Measurements from ENCODE around the gene YPEL2.

YPEL2 gene

DNA sequence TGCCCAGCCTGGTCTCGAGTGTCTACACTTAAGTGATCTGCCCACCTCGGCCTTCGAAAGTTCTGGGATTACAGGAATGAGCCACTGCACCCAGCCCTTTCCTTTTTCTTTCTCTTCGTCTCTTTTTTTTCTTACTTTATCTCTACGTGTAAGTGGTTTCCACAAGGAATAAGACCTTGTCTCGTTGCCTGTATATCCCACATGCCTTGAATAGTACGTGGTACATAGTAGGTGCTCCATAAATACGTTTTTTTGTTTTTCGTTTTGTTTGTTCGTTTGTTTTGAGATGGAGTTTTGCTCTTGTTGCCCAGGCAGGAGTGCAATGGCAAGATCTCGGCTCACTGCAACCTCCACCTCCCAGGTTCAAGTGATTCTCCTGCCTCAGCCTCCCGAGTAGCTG, 86.0 kb downstream of the YPEL2 start:
- no peak overlapping the region for H3K9ac ChIP-seq (ENCODE audit: low read depth, low read length)
- no peak overlapping the region for H3K27ac ChIP-seq (ENCODE audit: low read length)
- no peak overlapping the region for H3K4me3 ChIP-seq (ENCODE audit: low read length)
- H3K36me3 ChIP-seq (ENCODE audit: insufficient read depth, low read depth, low read length): no peaks in the 10 kb centered on the region
- H3K4me1 ChIP-seq (ENCODE audit: insufficient read depth, low read length): no peaks in the 10 kb centered on the region
- H3K27me3 ChIP-seq (ENCODE audit: insufficient read depth, low read length): no peaks in the 10 kb centered on the region
- H3K9me3 ChIP-seq (ENCODE audit: insufficient read depth, low read depth, low read length): no peaks in the 10 kb centered on the region

DNA sequence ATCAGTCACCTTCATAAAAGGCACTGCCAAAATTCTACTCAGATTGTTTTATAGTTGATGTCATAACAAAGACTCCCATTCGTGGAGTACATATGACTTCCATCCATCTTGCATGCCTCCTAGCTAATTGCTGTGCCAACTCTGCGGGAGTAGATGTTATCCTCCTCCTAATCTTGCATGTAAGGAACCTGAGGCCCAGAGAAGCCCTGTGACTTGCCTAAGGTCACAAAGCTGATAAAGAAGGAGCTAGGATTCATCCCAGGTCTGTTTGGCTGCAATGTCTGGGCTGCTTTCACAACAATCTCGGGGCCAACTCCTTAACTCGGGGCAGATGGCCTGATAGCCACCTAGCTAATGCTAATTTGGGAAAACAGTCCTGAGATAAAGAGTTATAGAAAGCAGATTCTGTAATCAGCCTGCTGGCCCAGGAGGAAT, 87.3 kb downstream of the YPEL2 start:
- H3K36me3 ChIP-seq (ENCODE audit: insufficient read depth, low read depth, low read length): no peaks in the 10 kb centered on the region
- H3K4me1 ChIP-seq (ENCODE audit: insufficient read depth, low read length): no peaks in the 10 kb centered on the region
- H3K9me3 ChIP-seq (ENCODE audit: insufficient read depth, low read depth, low read length): no peaks in the 10 kb centered on the region
- no peak overlapping the region for H3K27ac ChIP-seq (ENCODE audit: low read length)
- no peak overlapping the region for H3K9ac ChIP-seq (ENCODE audit: low read depth, low read length)
- H3K27me3 ChIP-seq (ENCODE audit: insufficient read depth, low read length): no peaks in the 10 kb centered on the region
- no peak overlapping the region for H3K4me3 ChIP-seq (ENCODE audit: low read length)

DNA sequence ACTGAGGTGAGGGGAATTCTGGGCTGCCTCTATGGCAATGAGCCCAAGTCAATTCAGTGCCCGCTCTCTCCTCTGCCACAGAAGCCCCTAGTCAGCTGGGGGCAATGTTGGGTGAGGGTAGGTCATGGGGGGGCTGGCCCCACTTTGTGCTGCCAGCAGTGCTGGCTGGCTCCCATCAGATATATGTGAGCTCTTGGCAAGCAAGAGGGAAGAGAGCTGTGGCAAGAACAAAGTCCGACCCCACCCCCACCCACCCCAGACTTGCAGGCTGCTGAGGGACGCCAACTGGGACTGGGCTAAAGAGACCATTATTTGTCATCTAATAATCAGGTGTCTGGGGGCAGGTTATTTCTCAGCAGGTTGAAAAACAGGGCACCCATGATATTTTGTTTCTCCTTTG, 89.4 kb downstream of the YPEL2 start:
- no peak overlapping the region for H3K27ac ChIP-seq (ENCODE audit: low read length)
- H3K36me3 ChIP-seq (ENCODE audit: insufficient read depth, low read depth, low read length): no peaks in the 10 kb centered on the region
- H3K9me3 ChIP-seq (ENCODE audit: insufficient read depth, low read depth, low read length): no peaks in the 10 kb centered on the region
- peaks cover 3% of the 10 kb centered on the region; the same call in 1 of the 2 replicates for H3K4me1 ChIP-seq (ENCODE audit: insufficient read depth, low read length)
- H3K9ac ChIP-seq (ENCODE audit: low read depth, low read length): no peak overlapping the region
- H3K27me3 ChIP-seq (ENCODE audit: insufficient read depth, low read length): no peaks in the 10 kb centered on the region
- H3K4me3 ChIP-seq (ENCODE audit: low read length): no peak overlapping the region

DNA sequence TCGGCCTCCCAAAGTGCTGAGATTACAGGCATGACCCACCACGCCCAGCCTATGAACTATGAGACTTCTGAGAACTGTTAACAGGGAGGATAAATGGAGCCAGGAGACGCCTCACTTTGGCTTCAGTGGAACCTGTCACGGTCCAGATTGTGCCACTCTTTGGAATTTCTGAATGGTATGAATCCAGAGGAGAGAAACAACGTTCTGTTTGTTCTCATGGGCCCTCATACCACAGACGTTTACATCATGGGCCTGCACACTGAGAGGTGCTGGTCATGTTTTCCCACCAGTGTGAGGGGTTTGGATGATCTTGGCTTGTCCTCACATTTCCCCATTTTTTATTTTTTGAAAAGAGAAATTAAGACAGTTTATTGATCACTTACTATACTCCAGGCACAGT, 90.3 kb downstream of the YPEL2 start:
- H3K27me3 ChIP-seq (ENCODE audit: insufficient read depth, low read length): no peaks in the 10 kb centered on the region
- H3K36me3 ChIP-seq (ENCODE audit: insufficient read depth, low read depth, low read length): no peaks in the 10 kb centered on the region
- no peak overlapping the region for H3K9ac ChIP-seq (ENCODE audit: low read depth, low read length)

DNA sequence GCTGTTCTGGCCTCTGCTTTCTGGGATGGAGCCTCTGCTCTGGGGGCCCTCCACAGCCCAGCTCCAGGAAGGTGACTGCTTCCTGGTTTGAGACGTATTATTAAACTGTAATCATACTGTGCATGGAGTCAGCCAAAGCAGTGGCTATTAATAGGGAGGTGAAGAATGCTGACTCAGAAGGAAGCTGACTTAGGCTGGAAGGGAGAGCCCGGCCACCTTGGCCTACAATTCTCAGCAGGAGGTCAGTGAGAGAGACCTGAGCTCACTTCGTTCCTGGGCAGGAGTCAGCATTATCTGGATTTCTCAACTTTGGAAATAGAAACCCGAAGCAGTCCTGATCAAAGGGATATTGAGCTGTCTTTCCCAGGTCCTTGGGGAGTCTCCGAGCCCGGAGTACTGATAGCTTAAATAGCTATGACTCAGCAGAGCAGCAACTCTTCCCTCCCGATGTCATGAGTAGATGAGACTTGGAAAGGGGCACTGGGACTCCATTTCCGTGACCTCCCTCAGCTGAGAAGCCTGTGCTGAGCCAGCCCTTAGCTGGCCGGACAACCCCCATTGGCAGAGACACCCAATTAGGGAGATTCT, 91.8 kb downstream of the YPEL2 start:
- Histone ChIP-seq H3K27me3 (ENCODE audit: insufficient read depth, low read length) (no peaks in the 10 kb centered on the region), H3K4me1 (ENCODE audit: insufficient read depth, low read length) (peaks cover 9% of the 10 kb centered on the region; the same call in 1 of the 2 replicates), H3K9me3 (ENCODE audit: insufficient read depth, low read depth, low read length) (no peaks in the 10 kb centered on the region), H3K27ac (ENCODE audit: low read length) (no peak overlapping the region), H3K36me3 (ENCODE audit: insufficient read depth, low read depth, low read length) (no peaks in the 10 kb centered on the region), H3K9ac (ENCODE audit: low read depth, low read length) (no peak overlapping the region), H3K4me3 (ENCODE audit: low read length) (no peak overlapping the region)

More for the DNA sequence above, 90.3 kb downstream of the YPEL2 start:
- no peak overlapping the region for H3K27ac ChIP-seq (ENCODE audit: low read length)
- peaks cover 6% of the 10 kb centered on the region; the same call in 1 of the 2 replicates for H3K4me1 ChIP-seq (ENCODE audit: insufficient read depth, low read length)
- no peak overlapping the region for H3K4me3 ChIP-seq (ENCODE audit: low read length)
- no peaks in the 10 kb centered on the region for H3K9me3 ChIP-seq (ENCODE audit: insufficient read depth, low read depth, low read length)

DNA sequence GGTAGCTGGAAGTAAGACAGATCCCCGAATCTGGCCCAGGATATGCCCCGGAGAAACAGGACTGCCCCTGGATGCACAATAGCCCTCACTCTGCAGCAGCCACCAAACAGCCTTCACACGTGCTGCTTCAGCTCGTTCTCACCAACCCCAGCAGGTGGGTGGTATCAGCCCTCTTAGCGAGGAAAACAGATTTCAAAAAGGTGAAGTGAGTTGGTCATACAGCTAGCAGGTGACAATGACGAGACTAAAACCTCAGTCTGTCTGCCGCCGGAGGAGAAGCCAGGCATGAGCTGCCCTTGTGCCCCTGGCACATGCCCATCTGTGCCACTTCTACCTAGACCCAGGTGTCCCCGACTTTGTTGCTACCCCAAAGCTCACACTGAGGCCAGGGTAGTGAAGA, 92.4 kb downstream of the YPEL2 start:
- Histone ChIP-seq H3K27me3 (ENCODE audit: insufficient read depth, low read length) (no peaks in the 10 kb centered on the region), H3K4me1 (ENCODE audit: insufficient read depth, low read length) (peaks cover 9% of the 10 kb centered on the region; the same call in 1 of the 2 replicates), H3K27ac (ENCODE audit: low read length) (no peak overlapping the region), H3K9me3 (ENCODE audit: insufficient read depth, low read depth, low read length) (no peaks in the 10 kb centered on the region), H3K4me3 (ENCODE audit: low read length) (no peak overlapping the region), H3K36me3 (ENCODE audit: insufficient read depth, low read depth, low read length) (no peaks in the 10 kb centered on the region), H3K9ac (ENCODE audit: low read depth, low read length) (no peak overlapping the region)

DNA sequence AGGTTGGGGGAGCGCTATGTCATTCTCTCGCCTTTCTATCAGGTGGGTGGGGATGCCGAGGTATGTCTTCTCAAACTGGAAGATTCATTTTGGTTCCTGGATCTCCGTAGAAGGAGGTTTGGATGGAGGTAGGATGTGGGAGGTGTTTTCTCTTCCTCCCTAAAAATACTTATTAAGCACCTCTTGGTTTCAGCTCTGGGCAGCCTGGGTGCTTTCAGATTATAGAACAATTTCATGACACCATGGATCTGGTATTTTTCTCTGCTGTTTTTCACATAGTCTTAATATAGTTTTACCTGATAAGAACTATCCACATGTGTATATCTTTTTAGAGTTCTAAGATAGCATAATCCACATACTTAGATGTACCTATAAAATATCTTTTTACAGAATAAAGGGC, 92.9 kb downstream of the YPEL2 start:
- Histone ChIP-seq H3K9ac (ENCODE audit: low read depth, low read length) (no peak overlapping the region), H3K9me3 (ENCODE audit: insufficient read depth, low read depth, low read length) (no peaks in the 10 kb centered on the region), H3K27ac (ENCODE audit: low read length) (no peak overlapping the region), H3K4me1 (ENCODE audit: insufficient read depth, low read length) (peaks cover 9% of the 10 kb centered on the region; the same call in 1 of the 2 replicates), H3K36me3 (ENCODE audit: insufficient read depth, low read depth, low read length) (no peaks in the 10 kb centered on the region), H3K4me3 (ENCODE audit: low read length) (no peak overlapping the region), H3K27me3 (ENCODE audit: insufficient read depth, low read length) (no peaks in the 10 kb centered on the region)

DNA sequence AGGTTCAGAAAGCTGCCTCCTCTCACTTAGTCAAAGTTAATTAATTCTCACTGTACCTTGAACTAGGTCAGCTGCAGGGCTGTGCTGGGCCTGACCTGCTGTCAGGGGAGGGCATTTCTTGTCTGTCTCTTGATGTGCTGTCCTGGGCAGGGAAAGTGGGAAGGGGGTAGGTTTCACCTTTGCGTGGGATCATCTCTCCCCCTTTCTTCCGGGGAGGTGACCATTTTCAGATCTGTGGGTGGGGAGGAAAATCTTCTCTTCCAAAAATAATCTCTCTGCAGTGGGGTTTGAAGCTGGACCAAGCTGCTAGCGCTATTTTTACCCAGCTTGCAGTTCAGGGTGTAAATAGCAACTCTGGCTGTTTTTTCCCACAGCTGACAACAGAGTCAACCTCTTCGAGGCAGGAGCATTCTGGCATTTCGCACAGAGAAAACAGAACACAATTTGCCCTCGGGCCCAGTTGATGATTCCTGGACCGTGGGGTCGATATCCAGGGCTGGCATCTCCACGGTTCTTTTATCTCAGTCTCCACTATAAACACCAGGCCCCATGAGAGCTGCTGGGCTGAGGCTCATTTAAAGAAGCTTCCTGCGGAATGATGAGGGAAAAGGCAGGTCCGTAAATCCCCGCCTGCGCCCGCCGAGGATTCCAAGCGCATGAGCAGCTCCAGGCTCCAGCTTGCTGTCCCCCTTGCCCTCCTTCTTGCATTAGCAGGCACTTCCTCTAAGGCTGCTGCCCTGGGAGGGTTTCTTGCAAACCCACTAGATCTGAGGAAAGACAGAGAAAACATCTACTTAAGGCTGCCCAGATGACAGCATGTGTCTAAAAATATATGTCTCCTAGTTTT, 93.9 kb downstream of the YPEL2 start:
- no peak overlapping the region for H3K27ac ChIP-seq (ENCODE audit: low read length)
- H3K36me3 ChIP-seq (ENCODE audit: insufficient read depth, low read depth, low read length): no peaks in the 10 kb centered on the region
- H3K27me3 ChIP-seq (ENCODE audit: insufficient read depth, low read length): no peaks in the 10 kb centered on the region
- no peaks in the 10 kb centered on the region for H3K9me3 ChIP-seq (ENCODE audit: insufficient read depth, low read depth, low read length)
- H3K4me1 ChIP-seq (ENCODE audit: insufficient read depth, low read length): peaks cover 9% of the 10 kb centered on the region; the same call in 1 of the 2 replicates
- H3K9ac ChIP-seq (ENCODE audit: low read depth, low read length): no peak overlapping the region
- H3K4me3 ChIP-seq (ENCODE audit: low read length): no peak overlapping the region

DNA sequence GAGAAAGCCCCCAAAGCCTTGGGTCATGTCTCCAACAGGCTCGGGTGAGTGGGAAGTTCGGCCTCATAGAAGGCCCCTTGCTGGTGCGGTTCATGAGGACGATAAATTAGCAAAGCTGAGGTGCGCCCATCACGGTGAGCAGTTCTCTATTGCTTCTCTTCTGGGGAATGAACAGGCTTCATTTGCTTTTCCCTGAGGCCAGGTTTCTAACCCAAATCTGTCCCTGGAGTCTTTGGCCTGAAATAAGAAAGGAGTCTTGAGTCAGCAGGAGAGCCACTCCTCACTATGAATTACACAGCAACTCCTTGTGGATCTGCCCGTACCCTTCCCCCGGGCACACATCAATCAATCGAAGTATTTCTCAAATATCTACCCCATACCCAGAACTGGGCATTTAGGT, 94.6 kb downstream of the YPEL2 start:
- no peaks in the 10 kb centered on the region for H3K27me3 ChIP-seq (ENCODE audit: insufficient read depth, low read length)
- H3K4me3 ChIP-seq (ENCODE audit: low read length): no peak overlapping the region
- H3K27ac ChIP-seq (ENCODE audit: low read length): no peak overlapping the region
- peaks cover 9% of the 10 kb centered on the region; the same call in 1 of the 2 replicates for H3K4me1 ChIP-seq (ENCODE audit: insufficient read depth, low read length)
- no peaks in the 10 kb centered on the region for H3K36me3 ChIP-seq (ENCODE audit: insufficient read depth, low read depth, low read length)
- H3K9me3 ChIP-seq (ENCODE audit: insufficient read depth, low read depth, low read length): no peaks in the 10 kb centered on the region
- H3K9ac ChIP-seq (ENCODE audit: low read depth, low read length): no peak overlapping the region

DNA sequence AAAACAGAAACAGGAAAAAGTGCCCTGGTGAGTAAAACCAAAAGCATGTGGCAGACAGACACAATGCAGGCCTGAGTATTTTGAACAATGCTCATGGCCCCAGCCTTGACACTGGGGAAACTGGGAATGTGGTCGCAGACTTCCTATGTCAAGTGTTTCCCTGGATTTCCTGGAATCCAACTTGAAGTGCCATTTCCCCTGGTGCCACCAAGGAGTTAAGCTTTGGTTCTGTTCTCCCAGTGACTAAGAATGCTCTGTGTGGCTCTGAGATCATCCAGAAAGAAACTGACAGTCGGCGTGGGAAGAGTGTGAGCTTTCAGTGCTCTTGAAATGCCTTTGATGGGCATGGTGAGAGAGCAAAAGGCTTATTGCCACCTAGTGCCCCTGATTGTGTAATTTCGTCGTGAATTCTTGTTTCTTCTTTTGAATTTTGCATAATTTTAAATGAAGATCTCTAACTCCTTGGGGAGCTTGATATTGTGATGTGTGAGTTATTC, 96.0 kb downstream of the YPEL2 start:
- Histone ChIP-seq H3K9me3 (ENCODE audit: insufficient read depth, low read depth, low read length) (no peaks in the 10 kb centered on the region), H3K4me3 (ENCODE audit: low read length) (no peak overlapping the region), H3K4me1 (ENCODE audit: insufficient read depth, low read length) (peaks cover 9% of the 10 kb centered on the region; the same call in 1 of the 2 replicates), H3K9ac (ENCODE audit: low read depth, low read length) (no peak overlapping the region), H3K27ac (ENCODE audit: low read length) (no peak overlapping the region), H3K36me3 (ENCODE audit: insufficient read depth, low read depth, low read length) (no peaks in the 10 kb centered on the region), H3K27me3 (ENCODE audit: insufficient read depth, low read length) (no peaks in the 10 kb centered on the region)

DNA sequence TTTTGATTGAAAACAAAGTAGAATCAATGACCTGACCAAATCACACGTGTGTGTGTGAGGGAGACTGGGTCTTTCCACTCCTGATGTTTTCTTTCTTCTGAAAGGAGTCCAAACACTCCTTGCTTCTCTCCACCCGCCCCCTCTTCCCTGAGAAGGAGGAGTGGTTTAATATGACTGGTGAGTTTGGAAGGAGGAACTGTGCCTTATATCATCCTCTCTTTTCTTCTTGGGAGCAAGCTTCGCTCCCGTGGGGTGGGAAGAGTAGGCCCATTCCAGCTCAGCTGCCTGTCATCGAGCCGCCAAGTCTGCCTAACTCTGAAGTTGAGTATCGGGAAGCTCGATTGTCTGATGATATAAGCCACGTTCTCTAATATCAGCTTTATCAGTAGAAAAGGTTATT, 96.5 kb downstream of the YPEL2 start:
- no peak overlapping the region for H3K4me3 ChIP-seq (ENCODE audit: low read length)
- no peaks in the 10 kb centered on the region for H3K9me3 ChIP-seq (ENCODE audit: insufficient read depth, low read depth, low read length)
- H3K4me1 ChIP-seq (ENCODE audit: insufficient read depth, low read length): peaks cover 9% of the 10 kb centered on the region; the same call in 1 of the 2 replicates
- no peaks in the 10 kb centered on the region for H3K27me3 ChIP-seq (ENCODE audit: insufficient read depth, low read length)
- H3K27ac ChIP-seq (ENCODE audit: low read length): no peak overlapping the region
- H3K9ac ChIP-seq (ENCODE audit: low read depth, low read length): no peak overlapping the region
- H3K36me3 ChIP-seq (ENCODE audit: insufficient read depth, low read depth, low read length): no peaks in the 10 kb centered on the region

Data from iPS-20b (cell line).